ENCODE data around the gene MRPL18.

MRPL18 gene

GRCh38 chr6:159832946-159833345 lies 42.7 kb downstream of the MRPL18 start:
- no peaks in the 10 kb centered on the region for H3K36me3 ChIP-seq (ENCODE audit: insufficient read depth, low read length)
- no peak overlapping the region for H2AFZ ChIP-seq (ENCODE audit: low read depth, low read length)
- TF ChIP-seq EZH2 (IDR thresholded peaks at IDR 0.05; ENCODE audit: borderline replicate concordance, low read depth, low read length, severe bottlenecking) = no peak
- TF ChIP-seq, protein P1, sequence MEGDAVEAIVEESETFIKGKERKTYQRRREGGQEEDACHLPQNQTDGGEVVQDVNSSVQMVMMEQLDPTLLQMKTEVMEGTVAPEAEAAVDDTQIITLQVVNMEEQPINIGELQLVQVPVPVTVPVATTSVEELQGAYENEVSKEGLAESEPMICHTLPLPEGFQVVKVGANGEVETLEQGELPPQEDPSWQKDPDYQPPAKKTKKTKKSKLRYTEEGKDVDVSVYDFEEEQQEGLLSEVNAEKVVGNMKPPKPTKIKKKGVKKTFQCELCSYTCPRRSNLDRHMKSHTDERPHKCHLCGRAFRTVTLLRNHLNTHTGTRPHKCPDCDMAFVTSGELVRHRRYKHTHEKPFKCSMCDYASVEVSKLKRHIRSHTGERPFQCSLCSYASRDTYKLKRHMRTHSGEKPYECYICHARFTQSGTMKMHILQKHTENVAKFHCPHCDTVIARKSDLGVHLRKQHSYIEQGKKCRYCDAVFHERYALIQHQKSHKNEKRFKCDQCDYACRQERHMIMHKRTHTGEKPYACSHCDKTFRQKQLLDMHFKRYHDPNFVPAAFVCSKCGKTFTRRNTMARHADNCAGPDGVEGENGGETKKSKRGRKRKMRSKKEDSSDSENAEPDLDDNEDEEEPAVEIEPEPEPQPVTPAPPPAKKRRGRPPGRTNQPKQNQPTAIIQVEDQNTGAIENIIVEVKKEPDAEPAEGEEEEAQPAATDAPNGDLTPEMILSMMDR (IDR thresholded peaks at IDR 0.05; ENCODE audit: borderline replicate concordance, extremely low read depth, low read length, poor library complexity, severe bottlenecking) = no peak
- H3K27me3 ChIP-seq (ENCODE audit: insufficient read depth, low read length, poor library complexity) = no peaks in the 10 kb centered on the region
- H4K20me1 ChIP-seq (ENCODE audit: insufficient read depth, low read length) = no peaks in the 10 kb centered on the region
- DNase-seq = no peak
- no peaks in the 10 kb centered on the region for H3K79me2 ChIP-seq (ENCODE audit: insufficient read depth, low read length)
- H3K4me1 ChIP-seq (ENCODE audit: insufficient read depth, low read length) = peaks cover 13% of the 10 kb centered on the region
- no peak overlapping the region for H3K27ac ChIP-seq (ENCODE audit: low read length)
- no peak overlapping the region for H3K9ac ChIP-seq (ENCODE audit: low read depth, low read length)
- no peaks in the 10 kb centered on the region for H3K9me3 ChIP-seq (ENCODE audit: insufficient read depth, low read length, severe bottlenecking)
- H3K4me3 ChIP-seq (ENCODE audit: low read depth in 1 of 2, low read length in 2 of 2) = no peak overlapping the region
- H3K4me2 ChIP-seq (ENCODE audit: insufficient read depth, low read length) = no peak overlapping the region
- no peak for ATAC-seq (ENCODE audit: insufficient read depth, low read depth)

DNA sequence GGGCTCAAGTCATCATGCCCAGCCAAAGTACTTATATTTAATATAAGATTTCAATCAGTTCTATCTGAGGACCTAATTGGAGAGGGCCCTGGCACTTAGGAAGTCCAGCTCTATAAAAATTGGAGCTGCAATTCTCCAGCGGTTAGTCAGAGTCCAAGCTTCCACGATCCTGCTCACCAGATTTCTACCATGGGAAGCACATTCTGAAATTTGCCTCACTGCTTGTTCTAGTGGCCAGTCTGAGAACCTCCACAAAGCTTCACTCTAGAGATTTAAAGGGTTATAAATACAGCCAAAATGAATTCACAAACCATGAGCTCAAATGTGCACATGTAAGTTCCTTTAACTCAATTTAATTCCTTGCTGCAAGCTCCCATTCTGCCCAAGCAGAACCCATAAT lies 43.3 kb downstream of the MRPL18 start:
- Histone ChIP-seq H3K27me3 (ENCODE audit: insufficient read depth, low read length, poor library complexity) (no peaks in the 10 kb centered on the region), H3K4me3 (ENCODE audit: low read depth in 1 of 2, low read length in 2 of 2) (no peak overlapping the region), H3K79me2 (ENCODE audit: insufficient read depth, low read length) (no peaks in the 10 kb centered on the region), H3K27ac (ENCODE audit: low read length) (no peak overlapping the region), H3K9ac (ENCODE audit: low read depth, low read length) (no peak overlapping the region), H2AFZ (ENCODE audit: low read depth, low read length) (no peak overlapping the region), H3K36me3 (ENCODE audit: insufficient read depth, low read length) (no peaks in the 10 kb centered on the region), H3K4me2 (ENCODE audit: insufficient read depth, low read length) (no peak overlapping the region), H3K4me1 (ENCODE audit: insufficient read depth, low read length) (peaks cover 13% of the 10 kb centered on the region), H3K9me3 (ENCODE audit: insufficient read depth, low read length, severe bottlenecking) (no peaks in the 10 kb centered on the region), H4K20me1 (ENCODE audit: insufficient read depth, low read length) (no peaks in the 10 kb centered on the region)
- ATAC-seq (ENCODE audit: insufficient read depth, low read depth) = no peak
- TF ChIP-seq, protein P1 (IDR thresholded peaks at IDR 0.05; ENCODE audit: borderline replicate concordance, extremely low read depth, low read length, poor library complexity, severe bottlenecking) = no peak
- no peak for TF ChIP-seq EZH2 (IDR thresholded peaks at IDR 0.05; ENCODE audit: borderline replicate concordance, low read depth, low read length, severe bottlenecking)
- no peak for DNase-seq

- peaks cover 13% of the 10 kb centered on the region for H3K4me1 ChIP-seq (ENCODE audit: insufficient read depth, low read length)
- H3K9me3 ChIP-seq (ENCODE audit: insufficient read depth, low read length, severe bottlenecking) = no peaks in the 10 kb centered on the region
- H4K20me1 ChIP-seq (ENCODE audit: insufficient read depth, low read length) = no peaks in the 10 kb centered on the region
- no peak overlapping the region for H3K27ac ChIP-seq (ENCODE audit: low read length)
- H3K4me3 ChIP-seq (ENCODE audit: low read depth in 1 of 2, low read length in 2 of 2) = no peak overlapping the region
- no peak overlapping the region for H3K9ac ChIP-seq (ENCODE audit: low read depth, low read length)
- H3K36me3 ChIP-seq (ENCODE audit: insufficient read depth, low read length) = no peaks in the 10 kb centered on the region
- ATAC-seq (ENCODE audit: insufficient read depth, low read depth) (peak; percentile 79), DNase-seq (peak; percentile 53)
- no peaks in the 10 kb centered on the region for H3K79me2 ChIP-seq (ENCODE audit: insufficient read depth, low read length)
- no peak for TF ChIP-seq EZH2 (IDR thresholded peaks at IDR 0.05; ENCODE audit: borderline replicate concordance, low read depth, low read length, severe bottlenecking)
- TF ChIP-seq, protein P1 (IDR thresholded peaks at IDR 0.05; ENCODE audit: borderline replicate concordance, extremely low read depth, low read length, poor library complexity, severe bottlenecking) = no peak
- no peak overlapping the region for H3K4me2 ChIP-seq (ENCODE audit: insufficient read depth, low read length)
- no peaks in the 10 kb centered on the region for H3K27me3 ChIP-seq (ENCODE audit: insufficient read depth, low read length, poor library complexity)
- H2AFZ ChIP-seq (ENCODE audit: low read depth, low read length) = no peak overlapping the region
Measured at GRCh38 chr6:159833997-159834603, 43.8 kb downstream of the MRPL18 start.

Data from DND-41 (cell line).